Bone marrow (tissue), 2 donors: ENCODE measurements around the gene RAB11FIP4.
A peak's percentile ranks its signal among the peaks of the same experiment; 100 is the strongest.

Experiments
- DNase-seq, 2 donors: peaks; one replicate each; lab custom pipeline; 2025; lab: John Stamatoyannopoulos, UW

RAB11FIP4 gene

DNA sequence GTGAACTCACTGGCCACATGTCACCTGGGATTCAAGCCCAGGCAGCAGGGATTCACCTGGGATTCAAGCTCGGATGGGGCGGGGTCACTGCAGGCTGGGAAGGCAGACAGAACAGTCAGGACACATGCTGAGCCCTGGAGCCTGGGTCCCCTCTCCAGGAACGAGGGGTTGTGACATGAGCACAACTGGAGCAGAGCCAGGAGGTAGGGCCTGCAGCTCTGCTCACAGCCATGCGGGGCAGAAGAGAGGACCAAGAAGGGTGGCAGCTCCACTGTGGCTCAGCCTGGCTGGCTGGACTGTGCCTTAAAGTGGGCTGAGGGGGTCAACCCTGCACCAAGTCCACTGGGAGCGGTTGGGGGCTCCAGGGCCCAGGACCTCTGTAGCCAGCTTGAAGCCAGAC, 150.1 kb downstream of the RAB11FIP4 start:
- DNase-seq: no peak

DNA sequence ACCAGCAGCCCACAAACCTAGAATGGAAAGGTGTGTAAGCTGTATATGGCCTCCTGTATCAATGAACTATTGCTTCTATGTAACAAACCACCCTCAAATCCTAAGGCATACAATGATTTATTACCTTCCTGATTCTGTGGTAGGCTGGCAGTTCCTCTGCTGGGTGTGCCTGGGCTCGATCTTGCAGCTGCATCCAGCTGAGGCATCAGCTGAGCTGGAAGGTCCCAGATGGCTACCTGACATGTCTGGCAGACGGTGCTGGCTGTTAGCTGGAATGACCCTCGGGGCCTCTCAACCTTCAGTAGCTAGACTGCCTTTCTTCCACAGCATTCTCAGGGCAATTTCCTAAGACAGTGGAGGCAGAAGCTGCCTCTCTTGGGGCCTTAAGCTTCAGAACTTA, 152.7 kb downstream of the RAB11FIP4 start:
- peak in 1 of 2 donors; percentile 56 for DNase-seq

GRCh38 chr17:31546650-31547049, 155.2 kb downstream of the RAB11FIP4 start:
- DNase-seq: no peak

GRCh38 chr17:31548709-31549108, 157.2 kb downstream of the RAB11FIP4 start:
- DNase-seq: no peak

GRCh38 chr17:31549121-31549524, 157.6 kb downstream of the RAB11FIP4 start:
- no peak for DNase-seq

DNA sequence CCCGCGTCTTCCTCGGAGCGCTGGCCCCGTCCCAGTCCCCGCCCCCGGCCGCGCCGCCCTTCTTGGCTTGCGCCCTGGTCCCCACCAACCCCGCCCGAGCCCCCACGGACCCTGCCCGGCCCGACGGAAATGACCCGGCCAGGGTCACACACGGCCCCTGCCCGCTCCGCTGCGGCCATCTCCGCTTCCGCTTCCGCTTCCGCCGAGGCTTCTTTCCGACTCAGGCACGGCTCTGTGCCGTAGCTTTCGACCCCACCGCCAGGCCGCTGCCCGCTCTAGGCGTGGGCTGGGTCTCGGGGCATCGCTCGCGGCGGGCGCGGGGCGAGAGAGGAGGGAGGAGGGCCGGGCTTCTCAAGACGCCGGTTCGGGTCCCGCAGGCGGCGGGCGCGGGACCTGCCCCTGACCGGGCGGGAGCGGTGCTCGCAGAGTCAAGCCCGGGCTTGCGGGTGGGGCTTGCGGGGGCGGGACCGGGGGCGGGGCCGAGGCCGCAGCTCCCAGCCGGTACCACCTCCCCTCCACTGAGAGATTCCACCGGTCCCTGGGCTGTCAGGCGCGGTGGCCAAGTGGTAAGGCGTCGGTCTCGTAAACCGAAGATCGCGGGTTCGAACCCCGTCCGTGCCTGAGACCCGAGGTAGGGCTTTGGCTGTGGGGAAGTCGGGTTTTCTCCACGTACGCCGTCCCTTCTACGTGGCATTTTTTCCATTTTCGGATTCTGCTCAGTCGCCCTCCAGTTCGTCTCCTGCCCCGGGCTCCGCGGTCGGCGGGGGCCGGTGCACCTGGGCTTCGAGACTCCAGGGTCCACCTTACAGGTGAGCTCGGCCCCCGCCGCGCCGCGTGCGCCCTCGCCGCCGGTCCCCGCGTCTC, 158.3 kb downstream of the RAB11FIP4 start:
- peak; percentile 76 to 98 for DNase-seq

DNA sequence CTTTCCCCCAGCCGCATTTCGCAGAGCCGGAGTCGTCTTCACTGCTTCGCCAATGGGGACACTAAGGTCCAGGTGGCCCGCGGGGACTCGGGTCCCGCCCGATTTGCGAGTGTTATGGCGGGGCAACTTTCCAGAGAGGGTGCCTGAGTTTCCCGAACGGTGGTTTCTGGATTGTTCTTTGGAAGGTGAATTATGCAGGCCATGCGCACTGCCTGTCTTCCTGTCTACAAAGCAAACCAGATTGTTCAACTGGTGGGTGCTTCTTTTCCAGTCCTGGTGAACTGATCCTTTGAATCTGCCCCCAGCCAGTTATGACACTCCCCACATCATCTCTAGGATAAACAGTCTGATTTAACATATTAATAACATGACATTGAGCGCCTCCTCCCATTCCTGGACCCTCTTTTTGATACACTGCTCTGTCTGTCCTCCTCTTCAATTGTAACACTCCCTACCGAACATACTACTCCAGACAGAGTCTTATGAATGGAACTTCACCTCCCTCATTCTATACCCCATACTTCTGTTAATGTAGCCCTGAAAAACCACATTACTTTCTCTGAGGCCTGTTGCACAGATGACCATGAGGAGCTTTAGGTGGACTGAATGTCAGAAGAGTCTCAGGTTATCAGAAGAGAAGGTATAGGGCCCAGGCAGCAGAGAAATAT, 159.0 kb downstream of the RAB11FIP4 start:
- no peak for DNase-seq

DNA sequence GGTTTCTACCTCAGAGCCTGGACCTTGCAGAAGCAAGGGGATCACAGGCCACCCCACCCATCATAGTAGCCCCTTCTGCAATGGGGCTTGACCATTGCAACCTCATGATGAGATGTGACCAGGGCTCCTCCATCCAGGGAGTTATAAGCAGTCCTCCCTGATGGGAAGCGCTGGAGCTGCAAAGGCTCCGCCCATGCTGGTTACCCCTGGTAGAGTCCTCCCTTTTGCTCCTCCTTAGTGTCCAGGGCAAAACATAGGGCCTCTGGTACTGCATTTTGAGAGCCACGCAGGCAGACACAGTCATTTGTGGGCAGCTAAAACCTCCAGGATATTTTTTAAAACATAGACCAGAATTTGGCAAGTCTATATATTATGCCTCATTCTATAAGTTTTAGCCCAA, 161.1 kb downstream of the RAB11FIP4 start:
- no peak for DNase-seq

DNA sequence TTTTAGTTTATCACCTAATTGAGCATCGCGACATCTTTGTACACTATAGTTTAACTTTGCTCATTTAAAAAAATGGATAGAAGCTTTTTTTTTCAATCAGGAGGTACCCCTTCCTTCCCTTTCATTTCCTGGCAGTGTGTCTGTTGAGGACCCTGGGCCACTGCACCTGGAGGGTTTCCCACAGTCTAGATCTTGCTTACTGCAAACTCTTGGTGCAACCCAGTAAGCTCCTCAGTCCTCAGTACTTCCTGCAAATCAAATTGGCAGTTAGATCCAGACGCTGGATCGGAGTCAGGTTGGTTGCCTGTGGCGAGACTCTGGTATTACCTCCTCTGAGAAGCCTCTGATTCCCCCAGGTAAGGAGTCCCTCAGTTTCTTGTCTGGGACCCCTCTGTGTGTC, 162.0 kb downstream of the RAB11FIP4 start:
- no peak for DNase-seq

DNA sequence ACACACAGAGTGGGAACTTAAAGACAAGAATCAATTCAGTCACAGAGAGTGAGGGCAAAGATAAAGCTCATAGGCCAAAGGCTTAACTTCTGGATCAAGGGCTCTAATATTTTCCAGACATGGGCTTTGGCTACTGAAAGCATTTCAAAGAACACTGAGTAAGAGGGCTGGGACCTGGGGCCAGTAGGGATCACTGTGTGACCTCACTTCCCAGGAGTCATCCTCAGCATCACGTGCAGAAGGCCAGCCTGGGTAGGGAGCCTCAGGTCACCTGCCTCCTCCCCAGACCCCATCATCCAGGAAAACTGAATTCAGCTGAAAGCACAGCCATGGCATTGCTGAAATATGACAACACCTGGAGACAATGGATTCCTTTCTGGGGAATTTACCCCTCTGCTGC, 163.5 kb downstream of the RAB11FIP4 start:
- no peak for DNase-seq

DNA sequence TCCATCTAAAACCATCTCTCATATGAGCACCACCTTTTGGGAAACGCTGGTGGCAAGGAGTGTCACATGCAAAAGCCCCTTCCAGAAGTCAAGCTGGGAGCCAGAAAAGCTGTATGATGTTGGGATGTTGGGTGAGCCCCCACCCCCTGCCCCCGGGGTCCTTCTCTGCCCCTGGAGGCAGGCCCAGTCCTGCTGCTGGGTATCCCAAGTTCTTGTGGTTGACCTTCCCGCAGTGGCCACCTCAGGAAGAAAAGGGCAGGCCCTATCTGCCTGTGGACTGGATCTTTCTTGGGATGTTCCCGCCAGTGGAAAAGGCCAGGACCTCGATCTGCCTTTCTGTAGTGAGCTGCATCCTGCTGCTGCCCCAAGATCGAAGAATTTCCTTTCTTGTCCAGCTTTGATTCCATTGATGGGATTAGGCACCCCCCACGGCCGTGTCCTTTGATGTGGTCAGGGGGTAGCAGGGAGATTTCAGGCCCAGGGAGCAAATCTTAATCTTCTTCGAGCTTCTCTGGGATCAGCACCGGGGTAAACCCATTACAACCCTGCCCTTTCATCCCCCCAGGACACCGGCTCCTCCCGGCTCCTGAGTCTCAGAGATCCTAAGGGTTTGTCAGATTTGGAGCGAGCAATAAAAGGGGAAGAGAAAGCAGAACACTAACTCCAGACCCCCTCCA, 165.6 kb downstream of the RAB11FIP4 start:
- DNase-seq: no peak

DNA sequence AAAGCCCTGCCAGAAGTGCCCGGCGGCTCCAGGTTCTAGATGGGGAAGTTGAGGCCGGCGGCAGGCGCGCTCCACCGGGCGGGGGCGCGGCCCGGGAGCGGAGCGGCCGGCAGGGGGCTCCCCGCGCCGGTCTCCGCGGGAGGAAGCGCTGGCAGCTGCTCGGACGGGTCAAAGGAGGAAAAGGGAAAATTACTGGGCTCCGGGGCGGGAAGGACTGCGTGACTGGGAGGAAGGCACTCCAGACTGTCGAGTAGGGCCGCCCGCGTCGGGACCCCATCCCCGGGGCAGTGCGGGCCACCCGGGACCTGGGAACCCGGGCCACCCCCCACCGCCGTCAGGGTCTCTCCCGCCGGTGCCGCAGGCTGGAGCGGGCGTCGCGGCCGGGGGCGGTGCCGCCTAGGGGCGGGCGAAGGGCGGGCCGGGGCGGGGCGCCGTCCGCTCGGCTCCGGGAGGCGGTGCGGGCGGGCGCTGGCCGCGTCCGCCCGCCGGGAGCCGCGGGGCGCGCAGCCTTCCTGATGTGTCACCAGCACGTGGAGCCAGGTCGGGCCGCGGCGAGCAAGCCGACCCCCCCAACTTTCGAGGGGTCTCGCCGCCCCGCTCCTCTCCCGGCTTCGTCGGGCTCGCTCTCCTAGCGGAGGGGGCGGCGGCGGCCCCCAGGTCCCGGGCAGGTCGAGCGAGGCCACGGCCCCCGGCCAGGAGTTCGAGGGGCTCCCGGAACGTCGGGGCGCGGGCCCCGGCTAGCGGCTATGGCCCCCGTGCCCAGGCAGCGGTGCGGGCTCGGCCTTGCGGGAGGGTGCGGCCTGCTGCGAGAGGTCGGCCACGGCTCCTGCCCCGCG, 167.5 kb downstream of the RAB11FIP4 start:
- DNase-seq: peak; percentile 36 to 76

DNA sequence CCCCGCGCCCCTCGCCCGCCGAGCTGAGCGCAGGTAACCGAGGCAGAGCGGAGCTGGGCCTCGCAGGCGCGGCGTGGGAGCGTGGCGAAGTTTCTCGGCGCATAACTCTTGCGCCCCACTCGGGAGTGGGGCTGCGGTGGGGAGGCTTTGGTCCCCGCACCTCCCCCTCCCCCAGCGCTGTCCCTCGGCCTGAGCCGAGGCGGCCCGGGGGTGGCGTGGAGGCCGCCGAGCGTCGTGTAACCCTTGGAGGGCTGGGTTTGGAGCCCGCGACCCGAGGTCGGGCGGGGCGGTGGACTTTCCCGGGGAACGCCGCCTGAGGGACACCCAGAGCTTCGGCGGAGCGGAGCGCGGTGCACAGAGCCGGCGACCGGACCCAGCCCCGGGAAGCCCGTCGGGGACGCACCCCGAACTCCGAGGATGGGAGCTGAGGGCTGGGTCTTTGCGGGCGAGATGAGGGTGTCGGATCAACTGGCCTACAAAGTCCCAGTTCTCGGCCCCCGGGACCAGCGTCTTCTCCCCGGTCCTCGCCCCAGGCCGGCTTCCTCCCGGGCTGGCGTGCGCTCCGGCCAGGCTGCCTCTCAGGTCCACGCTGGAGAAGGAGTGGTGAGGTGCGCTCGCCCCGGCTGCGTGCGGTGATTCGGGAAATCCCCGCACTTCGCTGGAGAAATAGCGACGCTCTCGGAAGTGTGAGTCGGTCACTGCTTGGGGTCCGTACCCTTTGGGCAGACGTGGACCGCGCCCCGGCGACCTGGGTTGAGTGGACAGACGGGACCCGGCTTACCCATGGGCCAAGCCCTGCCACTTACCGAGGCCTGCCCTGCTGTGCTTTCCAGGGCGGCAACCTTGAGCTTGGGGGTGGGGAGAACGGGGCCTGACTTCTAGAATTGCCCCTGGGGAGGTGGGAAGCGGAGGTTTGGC, 168.4 kb downstream of the RAB11FIP4 start:
- DNase-seq: no peak

GRCh38 chr17:31560616-31561235, 169.3 kb downstream of the RAB11FIP4 start:
- DNase-seq: no peak

GRCh38 chr17:31561469-31562375, 170.2 kb downstream of the RAB11FIP4 start:
- peak in 1 of 2 donors; percentile 40 for DNase-seq

GRCh38 chr17:31562376-31562840, 170.9 kb downstream of the RAB11FIP4 start:
- no peak for DNase-seq

DNA sequence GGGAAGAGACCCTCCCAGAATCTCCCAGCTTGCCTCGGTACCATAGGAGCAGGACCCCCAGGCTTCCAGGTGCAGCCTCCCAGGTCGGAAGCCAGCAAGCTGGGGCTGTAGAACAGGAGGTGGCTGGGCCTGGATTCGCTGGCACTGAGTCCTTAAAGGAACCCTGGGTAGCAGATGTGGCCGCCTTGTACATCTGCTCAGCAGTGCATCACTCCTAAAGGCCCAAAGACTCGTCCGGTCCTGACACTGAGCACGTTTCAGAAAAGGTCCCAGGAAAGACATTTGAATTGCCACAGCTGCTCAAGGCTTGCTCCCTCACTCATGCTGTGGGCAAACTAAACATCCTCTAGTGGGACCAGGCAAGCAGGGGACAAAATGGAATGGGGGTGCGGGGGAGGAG, 172.8 kb downstream of the RAB11FIP4 start:
- DNase-seq: no peak

DNA sequence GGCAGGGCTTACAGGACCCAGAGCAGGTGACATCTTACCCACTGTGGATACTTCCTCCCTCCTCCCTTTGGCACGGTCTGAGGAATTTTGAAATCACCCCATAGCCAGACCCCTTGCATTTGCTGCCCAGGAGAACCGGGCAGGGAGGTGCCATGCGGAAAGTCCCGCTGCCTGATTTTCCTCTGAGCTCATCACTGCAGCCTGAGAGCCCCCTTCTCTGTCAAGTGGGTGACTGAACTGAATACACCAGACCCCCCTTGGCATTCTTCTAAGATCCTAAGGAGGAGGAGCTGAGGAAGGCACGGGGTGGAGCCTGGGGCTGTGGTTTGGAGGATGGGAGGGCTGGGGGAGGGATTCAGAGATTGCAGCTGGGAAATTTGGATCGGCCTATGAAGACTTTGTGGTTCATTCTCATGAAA, 173.4 kb downstream of the RAB11FIP4 start:
- no peak for DNase-seq

DNA sequence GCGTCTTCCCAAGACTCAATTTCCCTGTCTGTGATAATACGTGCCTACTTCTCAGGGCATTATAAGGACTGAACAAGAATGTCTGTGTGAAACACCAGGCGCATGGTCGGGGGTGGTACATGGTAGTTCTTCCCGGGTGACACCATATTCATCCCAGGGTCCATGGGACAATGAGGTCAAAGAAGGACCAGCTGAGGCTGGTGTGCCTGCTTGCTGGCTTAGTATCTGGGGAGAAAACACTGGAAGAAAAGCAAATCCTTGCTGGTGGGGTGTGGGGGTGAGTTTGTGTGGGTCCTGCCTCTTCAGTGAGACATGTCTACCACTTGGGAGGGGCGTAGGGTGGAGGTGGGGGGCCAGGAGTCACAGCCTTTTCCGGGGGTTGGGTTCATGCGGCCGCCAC, 174.2 kb downstream of the RAB11FIP4 start:
- DNase-seq: no peak
